Esophagus squamous epithelium (tissue), 4 donors: ENCODE measurements around the gene FAIM2.

Source experiments
- POLR2A ChIP-seq, 4 donors: fragments of 450-650 bp; IDR thresholded peaks; one replicate each; pipeline ENCODE4 v1.6.1; 2017; ENCODE audit warnings: antibody characterized with exemption in 4 of 4, mild to moderate bottlenecking in 4 of 4, moderate library complexity in 3 of 4
- TF ChIP-seq, protein P1 (sequence below), 6 experiments: fragments of 450-650 bp in 4 of 6; fragments of 200-600 bp in 2 of 6; sonication (generic) in 2 of 6; IDR thresholded peaks; one replicate each; pipeline ENCODE4 v1.5.1; 2016 to 2019; ENCODE audit warnings: antibody characterized with exemption in 6 of 6, mild to moderate bottlenecking in 4 of 6, moderate library complexity in 4 of 6

DNA sequence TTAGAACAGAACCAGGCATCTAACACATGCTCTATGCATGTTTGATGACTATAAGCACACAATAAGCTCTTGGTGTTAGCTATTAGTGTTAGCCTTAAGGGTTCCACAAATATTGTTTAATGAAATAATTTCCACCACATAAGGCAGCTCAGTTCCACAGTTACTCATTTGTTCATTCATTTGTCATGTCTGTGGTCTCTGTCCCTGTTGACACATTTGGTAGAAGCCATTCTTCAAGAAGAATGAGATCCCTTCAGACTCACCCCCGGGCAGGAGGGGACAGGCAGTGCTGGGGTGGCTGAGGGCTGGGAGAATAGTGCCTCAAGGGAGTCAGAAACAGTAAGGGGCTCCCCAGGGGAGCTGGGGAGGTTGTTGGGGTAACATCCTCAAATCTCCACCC is 3.7 kb upstream of the FAIM2 start:
- TF ChIP-seq, protein P1, sequence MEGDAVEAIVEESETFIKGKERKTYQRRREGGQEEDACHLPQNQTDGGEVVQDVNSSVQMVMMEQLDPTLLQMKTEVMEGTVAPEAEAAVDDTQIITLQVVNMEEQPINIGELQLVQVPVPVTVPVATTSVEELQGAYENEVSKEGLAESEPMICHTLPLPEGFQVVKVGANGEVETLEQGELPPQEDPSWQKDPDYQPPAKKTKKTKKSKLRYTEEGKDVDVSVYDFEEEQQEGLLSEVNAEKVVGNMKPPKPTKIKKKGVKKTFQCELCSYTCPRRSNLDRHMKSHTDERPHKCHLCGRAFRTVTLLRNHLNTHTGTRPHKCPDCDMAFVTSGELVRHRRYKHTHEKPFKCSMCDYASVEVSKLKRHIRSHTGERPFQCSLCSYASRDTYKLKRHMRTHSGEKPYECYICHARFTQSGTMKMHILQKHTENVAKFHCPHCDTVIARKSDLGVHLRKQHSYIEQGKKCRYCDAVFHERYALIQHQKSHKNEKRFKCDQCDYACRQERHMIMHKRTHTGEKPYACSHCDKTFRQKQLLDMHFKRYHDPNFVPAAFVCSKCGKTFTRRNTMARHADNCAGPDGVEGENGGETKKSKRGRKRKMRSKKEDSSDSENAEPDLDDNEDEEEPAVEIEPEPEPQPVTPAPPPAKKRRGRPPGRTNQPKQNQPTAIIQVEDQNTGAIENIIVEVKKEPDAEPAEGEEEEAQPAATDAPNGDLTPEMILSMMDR (IDR thresholded peaks at IDR 0.05), result no peak
- no peak for TF ChIP-seq POLR2A (IDR thresholded peaks at IDR 0.05)
